NCI-H748 (cell line): ENCODE results near the gene ZNF385B.

ENCODE experiments used
- DNase-seq: peaks from one replicate; lab custom pipeline; 2025; ENCODE audit not compliant: unreplicated experiment; lab: John Stamatoyannopoulos, UW

Gene ZNF385B

GRCh38 chr2:179856205-179856604, 5.2 kb downstream of the ZNF385B start:
- no peak for DNase-seq

DNA sequence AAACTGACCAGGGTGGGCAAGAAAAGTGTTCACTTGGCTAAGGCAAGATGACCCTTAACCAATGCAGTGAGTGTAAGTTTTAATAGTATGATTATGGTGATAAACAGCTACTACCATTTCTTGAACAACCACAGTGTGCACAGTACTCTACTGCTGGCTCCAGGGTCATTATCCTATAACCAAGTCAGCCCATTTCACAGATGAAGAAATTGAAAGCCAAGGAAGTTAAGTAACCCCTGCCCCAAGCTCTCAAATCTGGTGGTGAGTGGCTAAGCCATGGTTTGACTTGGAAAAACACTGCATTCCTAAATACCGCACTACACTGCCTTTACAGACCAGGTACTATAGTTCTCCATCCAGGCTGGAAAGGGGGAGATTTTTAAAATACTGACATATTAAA, 5.7 kb downstream of the ZNF385B start:
- no peak for DNase-seq

DNA sequence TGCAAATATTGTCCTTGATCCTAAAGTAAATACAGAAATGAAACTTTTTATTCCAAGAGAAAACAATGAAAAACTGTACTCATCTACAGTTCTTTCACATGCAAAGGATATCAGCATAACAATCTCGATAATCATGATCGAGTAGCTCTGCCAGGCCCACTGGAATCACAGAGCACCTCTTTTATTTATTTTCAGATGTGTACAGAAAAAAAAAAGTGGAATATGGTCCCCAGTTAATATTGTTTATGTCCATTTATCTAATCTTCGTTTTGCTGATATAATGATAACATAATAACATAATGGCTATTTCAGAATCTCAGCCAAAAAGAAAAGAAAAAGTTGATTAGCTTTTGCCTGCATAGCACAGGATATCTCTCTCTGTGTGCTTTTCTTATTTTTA, 6.5 kb downstream of the ZNF385B start:
- no peak for DNase-seq

DNA sequence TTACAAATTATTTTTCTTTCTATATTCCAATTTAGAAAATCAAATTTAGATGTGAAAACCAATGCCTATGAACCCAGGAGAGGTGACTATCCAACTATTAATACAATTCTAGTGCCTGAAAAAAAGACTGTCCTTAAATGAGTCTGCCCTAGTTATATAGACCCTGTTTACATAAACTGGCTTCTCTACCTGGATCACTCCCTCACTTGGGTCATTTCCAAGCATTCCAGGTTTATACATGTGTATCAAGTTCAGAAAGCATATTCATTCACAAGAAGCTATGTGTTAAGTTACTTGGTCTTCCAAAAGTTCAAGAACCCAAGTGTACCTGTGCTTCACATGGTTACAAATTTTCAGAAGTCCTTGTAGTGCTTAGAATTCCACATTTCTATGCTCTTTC, 8.3 kb downstream of the ZNF385B start:
- DNase-seq = no peak

- DNase-seq = no peak
Measured at GRCh38 chr2:179850188-179850587, 11.2 kb downstream of the ZNF385B start.

DNA sequence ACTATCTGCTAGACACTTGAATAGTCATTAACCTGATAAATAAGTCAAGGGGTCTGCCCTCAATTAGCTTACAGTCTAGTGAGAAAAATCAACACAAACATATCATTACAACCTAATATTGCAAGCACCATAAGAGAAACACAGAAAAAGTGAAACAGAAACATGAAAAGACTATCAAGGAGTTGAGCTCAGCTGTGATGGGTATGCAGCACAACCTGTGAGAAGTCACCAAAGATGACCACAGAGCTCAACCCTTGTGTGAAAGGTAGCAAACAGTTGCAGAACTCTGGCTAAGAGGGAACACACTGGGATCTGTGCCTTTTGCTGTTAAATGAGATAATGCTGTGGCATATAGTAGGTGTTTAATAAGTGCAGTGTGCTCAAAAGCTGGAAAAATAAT, 11.7 kb downstream of the ZNF385B start:
- no peak for DNase-seq

GRCh38 chr2:179843541-179843940, 17.9 kb downstream of the ZNF385B start:
- no peak for DNase-seq

DNA sequence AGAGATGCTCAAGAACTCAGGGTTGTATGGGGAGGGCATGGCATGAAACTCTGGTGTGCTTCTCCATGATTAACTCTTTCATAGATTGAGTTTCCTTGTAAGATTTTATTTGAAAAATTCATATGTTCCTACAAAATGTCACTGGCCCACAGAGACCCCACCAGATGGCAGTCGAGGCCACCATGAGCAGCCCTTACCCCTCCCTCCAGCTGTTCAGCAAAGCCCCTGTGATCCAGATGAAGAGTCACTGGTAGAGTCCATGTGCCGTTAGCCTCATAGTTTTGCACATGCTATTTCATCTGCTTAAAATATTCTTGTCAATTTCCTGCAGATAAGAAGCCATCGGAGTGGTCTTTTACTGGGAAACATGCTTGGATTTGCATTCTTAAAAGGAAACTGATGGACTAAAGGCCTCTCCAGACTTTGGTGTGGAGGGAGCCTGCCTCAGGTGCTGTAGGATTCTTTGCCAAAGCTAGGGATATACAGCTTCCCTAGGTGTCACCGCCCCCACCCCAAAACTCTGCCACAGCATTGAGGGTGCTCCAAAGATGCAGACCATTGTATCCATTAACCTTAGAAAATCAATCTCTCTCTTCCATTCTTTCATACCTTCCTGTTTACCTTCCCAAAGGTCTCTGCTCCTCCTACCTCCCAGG, 18.8 kb downstream of the ZNF385B start:
- DNase-seq = peak; percentile 65

GRCh38 chr2:179840840-179841239, 20.6 kb downstream of the ZNF385B start:
- DNase-seq = no peak

- no peak for DNase-seq
Measured at GRCh38 chr2:179837408-179837807, 24.0 kb downstream of the ZNF385B start.

DNA sequence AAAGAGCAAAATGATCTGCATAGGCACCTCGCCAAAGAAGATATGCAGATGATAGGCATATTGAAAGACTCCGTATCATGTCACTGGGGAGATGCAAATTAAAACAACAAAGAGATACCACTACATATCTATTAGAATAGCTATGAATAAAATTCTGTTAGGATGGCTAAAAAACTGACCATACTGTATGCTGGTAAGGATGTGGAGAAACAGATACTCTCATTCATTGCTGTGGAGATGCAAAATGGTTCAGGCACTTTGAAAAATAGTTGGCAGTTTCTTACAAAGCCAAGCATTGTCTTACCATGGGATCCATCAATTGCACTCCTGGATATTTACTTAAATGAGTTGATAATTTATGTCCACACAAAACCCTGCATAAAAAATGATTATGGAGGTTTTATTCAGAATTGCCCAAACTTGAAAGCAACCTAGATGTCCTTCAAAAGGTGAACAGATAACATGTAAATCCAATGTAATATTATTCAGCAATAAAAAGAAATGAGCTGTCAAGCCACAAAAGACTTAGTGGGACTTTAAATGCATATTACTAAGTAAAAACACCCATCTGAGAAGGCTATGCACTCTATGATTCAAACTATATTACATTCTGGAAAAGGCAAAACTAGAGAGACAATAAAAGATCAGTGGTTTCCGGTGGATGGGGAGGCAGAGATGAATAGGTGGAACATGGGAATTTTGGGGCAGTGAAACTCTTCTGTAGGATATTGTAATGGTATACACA, 31.2 kb downstream of the ZNF385B start:
- DNase-seq = no peak

GRCh38 chr2:179826297-179826696, 35.1 kb downstream of the ZNF385B start:
- no peak for DNase-seq

DNA sequence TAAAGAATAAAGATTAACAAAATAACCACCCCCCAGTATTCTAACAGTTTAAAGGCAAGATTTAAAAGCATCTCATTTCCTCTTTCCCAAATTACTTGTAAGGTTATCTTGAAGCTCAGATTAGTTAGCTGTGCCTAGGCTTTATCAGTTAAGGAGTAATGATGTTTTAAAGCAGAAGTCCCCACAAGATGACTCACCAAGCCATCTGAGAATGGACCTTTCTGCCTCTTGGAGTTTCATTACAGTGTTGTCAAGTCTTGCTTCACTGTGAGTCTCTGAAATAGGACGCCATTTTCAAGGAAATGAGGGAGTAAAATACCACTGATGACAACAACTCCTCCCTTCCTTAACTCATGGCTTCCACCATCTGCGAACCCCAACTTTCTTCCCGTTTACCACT, 35.9 kb downstream of the ZNF385B start:
- DNase-seq = no peak

- no peak for DNase-seq
Measured at GRCh38 chr2:179824961-179825360, 36.5 kb downstream of the ZNF385B start.

GRCh38 chr2:179822540-179822939, 38.9 kb downstream of the ZNF385B start:
- DNase-seq = no peak

GRCh38 chr2:179818546-179818945, 42.9 kb downstream of the ZNF385B start:
- DNase-seq = no peak

- no peak for DNase-seq
Measured at GRCh38 chr2:179817181-179817841, 44.1 kb downstream of the ZNF385B start.

DNA sequence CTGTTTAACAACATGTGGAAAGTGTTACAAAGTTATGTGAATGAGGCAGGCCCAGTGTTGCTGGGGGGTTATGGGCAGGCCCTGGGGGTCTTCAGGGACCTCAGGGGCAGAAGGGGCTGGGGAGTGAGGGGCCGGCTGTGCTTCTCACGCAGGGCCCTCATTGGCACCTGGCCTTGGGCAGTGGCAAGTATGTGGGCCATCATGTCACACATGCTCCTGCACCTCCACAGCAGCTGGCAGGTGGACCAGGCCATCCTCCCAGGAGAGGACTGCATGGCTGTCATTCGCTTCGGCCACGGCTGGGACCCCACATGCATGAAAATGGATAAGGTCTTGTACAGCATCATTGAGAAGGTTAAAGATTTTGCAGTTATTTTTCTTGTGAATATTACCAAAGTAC, 47.4 kb downstream of the ZNF385B start:
- no peak for DNase-seq

DNA sequence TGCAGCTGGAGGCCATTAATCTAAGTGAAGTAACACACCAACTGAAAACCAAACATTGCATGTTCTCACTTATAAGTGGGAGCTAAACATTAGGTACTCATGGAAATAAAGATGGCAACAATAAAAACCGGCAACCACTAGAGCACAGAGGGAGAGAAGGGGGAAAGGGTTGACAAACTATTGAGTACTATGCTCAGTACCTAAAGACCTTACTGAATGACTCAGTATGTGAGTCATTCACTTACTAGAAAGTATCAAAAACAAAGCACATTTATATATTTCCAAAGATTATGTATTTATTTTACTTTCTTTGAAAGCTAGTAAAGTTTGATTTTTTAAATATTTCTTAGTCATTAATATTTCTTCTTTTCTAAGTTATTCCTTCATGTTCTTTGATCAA, 48.9 kb downstream of the ZNF385B start:
- no peak for DNase-seq

GRCh38 chr2:179811042-179811441, 50.4 kb downstream of the ZNF385B start:
- no peak for DNase-seq

GRCh38 chr2:179809606-179810005, 51.8 kb downstream of the ZNF385B start:
- DNase-seq = no peak

- no peak for DNase-seq
Measured at GRCh38 chr2:179805001-179805400, 56.4 kb downstream of the ZNF385B start.
